Tibial artery (tissue), 4 donors: ENCODE measurements around the gene ACOX3.

Source experiments
- DNase-seq, 2 donors: peaks; one replicate each; pipeline ENCODE4 v3.0.0-alpha.2; 2019
- H3K27ac ChIP-seq, 2 donors: fragments of 200-600 bp; sonication (generic) in 1 of 2; 1 replicate in 1 of 2; 2 replicates in 1 of 2; pipeline ENCODE4 v1.5.1; 2018 to 2019; ENCODE audit warnings: mild to moderate bottlenecking in 1 of 2
- H3K27me3 ChIP-seq, 2 donors: fragments of 200-600 bp; sonication (generic) in 1 of 2; one replicate each; pipeline versions ENCODE4 v1.5.1 to v1.6.0; 2016 to 2019
- H3K36me3 ChIP-seq, 3 donors: fragments of 200-600 bp; sonication (generic) in 2 of 3; one replicate each; pipeline ENCODE4 v1.5.1; 2016 to 2019; ENCODE audit warnings: mild to moderate bottlenecking in 2 of 3
- H3K4me1 ChIP-seq, 4 donors: fragments of 200-600 bp; sonication (generic) in 2 of 4; 1 replicate in 3 of 4; 2 replicates in 1 of 4; pipeline ENCODE4 v1.5.1; 2016 to 2019
- H3K4me3 ChIP-seq, 2 donors: fragments of 200-600 bp; sonication (generic) in 1 of 2; 1 replicate in 1 of 2; 2 replicates in 1 of 2; pipeline ENCODE4 v1.5.1; 2018 to 2019; ENCODE audit warnings: mild to moderate bottlenecking in 2 of 2
- H3K9me3 ChIP-seq, 3 donors: fragments of 200-600 bp; sonication (generic) in 1 of 3; one replicate each; pipeline ENCODE4 v1.5.1; 2016 to 2019
- CTCF ChIP-seq, 2 experiments: fragments of 200-600 bp in 1 of 2; fragments of 450-650 bp in 1 of 2; IDR thresholded peaks; one replicate each; pipeline ENCODE4 v1.5.1; 2017 to 2019; ENCODE audit warnings: antibody characterized with exemption in 2 of 2, mild to moderate bottlenecking in 1 of 2, moderate library complexity in 1 of 2
- intact Hi-C: fragments of 100-400 bp; cut with DNase I; formaldehyde crosslinking; loops from one replicate; pipeline ENCODE4 v1.15.0; 2023; ENCODE audit warnings: low total_unique reads

Gene ACOX3

GRCh38 chr4:8380511-8381415 is 59.8 kb downstream of the ACOX3 start:
- Histone ChIP-seq H3K4me1 (no peaks in the 10 kb centered on the region), H3K36me3 (peaks cover 9 to 97% (median 44%) of the 10 kb centered on the region in 3 donors), H3K27ac (no peak overlapping the region), H3K9me3 (no peaks in the 10 kb centered on the region), H3K27me3 (no peaks in the 10 kb centered on the region), H3K4me3 (no peak overlapping the region)
- DNase-seq = no peak
- no peak for TF ChIP-seq CTCF (IDR thresholded peaks at IDR 0.05)
- intact Hi-C loops = no loop called here

- TF ChIP-seq CTCF (IDR thresholded peaks at IDR 0.05) = no peak
- Histone ChIP-seq H3K27me3 (no peaks in the 10 kb centered on the region), H3K4me3 (no peak overlapping the region), H3K4me1 (no peaks in the 10 kb centered on the region), H3K36me3 (peaks cover 8 to 97% (median 45%) of the 10 kb centered on the region in 3 donors), H3K9me3 (no peaks in the 10 kb centered on the region), H3K27ac (no peak overlapping the region)
- no peak for DNase-seq
- intact Hi-C loops = no loop called here
Measured at GRCh38 chr4:8379771-8380170, 60.8 kb downstream of the ACOX3 start.

DNA sequence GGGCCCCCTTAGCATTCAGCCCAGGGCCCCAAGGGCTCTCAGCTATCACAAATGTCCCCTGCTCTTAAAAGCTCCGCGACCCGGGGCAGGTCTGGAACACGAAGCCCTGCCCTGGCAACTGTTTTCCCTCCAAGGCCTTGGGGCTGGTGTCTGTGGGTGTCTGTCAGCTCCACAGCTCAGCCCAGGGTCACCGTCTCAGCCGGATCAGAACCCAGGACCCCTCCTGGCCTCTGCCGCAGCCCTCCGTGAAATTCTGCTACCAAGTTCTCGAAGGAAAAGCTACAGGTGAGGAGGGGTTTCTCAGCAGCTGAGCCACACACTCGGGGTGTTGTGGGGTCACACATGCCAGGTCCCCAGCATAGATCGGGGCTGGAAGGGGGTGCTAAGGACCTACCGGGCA is 61.2 kb downstream of the ACOX3 start:
- no peak for TF ChIP-seq CTCF (IDR thresholded peaks at IDR 0.05)
- intact Hi-C loops = no loop called here

GRCh38 chr4:8378776-8379175 is 61.7 kb downstream of the ACOX3 start:
- no peaks in the 10 kb centered on the region for H3K4me1 ChIP-seq
- H3K27me3 ChIP-seq = no peaks in the 10 kb centered on the region
- no peak for DNase-seq
- peaks cover 18 to 97% (median 55%) of the 10 kb centered on the region in 3 donors for H3K36me3 ChIP-seq
- H3K9me3 ChIP-seq = no peaks in the 10 kb centered on the region
- intact Hi-C loops = no loop called here
- no peak overlapping the region for H3K27ac ChIP-seq
- no peak for TF ChIP-seq CTCF (IDR thresholded peaks at IDR 0.05)
- H3K4me3 ChIP-seq = no peak overlapping the region

More for the DNA sequence above, 61.2 kb downstream of the ACOX3 start:
- H3K4me3 ChIP-seq = no peak overlapping the region
- H3K4me1 ChIP-seq = no peaks in the 10 kb centered on the region
- H3K9me3 ChIP-seq = no peaks in the 10 kb centered on the region
- H3K27me3 ChIP-seq = no peaks in the 10 kb centered on the region
- no peak for DNase-seq
- H3K36me3 ChIP-seq = peaks cover 13 to 97% (median 50%) of the 10 kb centered on the region in 3 donors
- H3K27ac ChIP-seq = no peak overlapping the region

GRCh38 chr4:8378101-8378724 is 62.3 kb downstream of the ACOX3 start:
- intact Hi-C loops = no loop called here
- no peak for DNase-seq
- no peaks in the 10 kb centered on the region for H3K4me1 ChIP-seq
- H3K4me3 ChIP-seq = no peak overlapping the region
- H3K9me3 ChIP-seq = no peaks in the 10 kb centered on the region
- no peaks in the 10 kb centered on the region for H3K27me3 ChIP-seq
- H3K36me3 ChIP-seq = peaks cover 23 to 97% (median 61%) of the 10 kb centered on the region in 3 donors
- no peak for TF ChIP-seq CTCF (IDR thresholded peaks at IDR 0.05)
- H3K27ac ChIP-seq = no peak overlapping the region
